HL-60/S4 treated with phorbol 12-myristate 13-acetate at 8.2 ng/mL for 4 days and 3 days (cell line): Measurements from ENCODE around the gene SPHK1.

ENCODE experiments used
- in situ Hi-C: fragments of 300-500 bp; cut with MboI; formaldehyde crosslinking; loops from 2 replicates; pipeline ENCODE4 v1.15.0; 2022; ENCODE audit warnings: low sequenced_read_pairs

SPHK1 gene

DNA sequence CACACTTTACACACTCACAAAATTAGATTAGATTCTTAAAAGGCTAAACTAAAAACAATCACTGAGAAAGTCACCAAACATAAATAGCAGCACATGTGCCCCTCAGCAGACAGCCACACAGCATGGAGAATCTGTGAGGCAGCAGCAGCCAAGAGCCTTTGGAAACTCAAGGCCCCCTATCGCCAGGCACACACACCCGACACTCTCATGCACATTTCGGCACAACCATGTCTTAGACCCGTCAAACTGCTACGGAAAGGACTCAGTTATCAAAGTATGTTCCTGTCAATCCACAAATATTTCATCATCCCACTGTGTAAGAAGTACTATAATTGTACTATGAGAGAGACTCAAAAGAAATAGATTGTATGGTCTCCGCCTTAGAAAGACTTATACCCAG, 47.6 kb downstream of the SPHK1 start:
- in situ Hi-C loops = no loop called here

DNA sequence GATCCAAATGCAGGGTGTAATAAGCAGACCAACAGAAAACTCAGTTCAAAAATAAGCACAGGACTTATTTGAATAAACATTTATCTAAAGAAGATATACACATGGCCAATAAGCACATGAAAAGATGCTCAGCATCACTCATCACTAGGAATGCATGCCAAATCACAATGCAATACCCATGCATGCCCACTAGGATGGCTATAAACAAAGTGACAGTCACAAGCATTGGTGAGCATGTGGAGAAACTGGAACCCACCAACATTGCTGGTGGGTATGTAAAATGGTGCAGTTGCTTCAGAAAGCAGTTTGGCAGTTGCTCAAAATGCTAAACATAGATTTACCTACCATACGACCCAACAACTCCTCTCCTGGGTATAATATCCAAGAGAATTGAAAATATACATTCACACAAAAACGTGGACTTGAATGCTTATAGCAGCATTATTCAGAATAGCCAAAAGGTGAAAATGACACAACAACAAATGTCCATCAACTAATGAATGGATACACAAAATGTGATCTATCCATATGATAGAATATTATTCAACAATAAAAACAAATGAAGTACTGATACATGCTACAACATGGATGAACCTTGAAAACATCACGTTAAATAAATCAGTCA, 48.4 kb downstream of the SPHK1 start:
- in situ Hi-C loops = no loop called here

DNA sequence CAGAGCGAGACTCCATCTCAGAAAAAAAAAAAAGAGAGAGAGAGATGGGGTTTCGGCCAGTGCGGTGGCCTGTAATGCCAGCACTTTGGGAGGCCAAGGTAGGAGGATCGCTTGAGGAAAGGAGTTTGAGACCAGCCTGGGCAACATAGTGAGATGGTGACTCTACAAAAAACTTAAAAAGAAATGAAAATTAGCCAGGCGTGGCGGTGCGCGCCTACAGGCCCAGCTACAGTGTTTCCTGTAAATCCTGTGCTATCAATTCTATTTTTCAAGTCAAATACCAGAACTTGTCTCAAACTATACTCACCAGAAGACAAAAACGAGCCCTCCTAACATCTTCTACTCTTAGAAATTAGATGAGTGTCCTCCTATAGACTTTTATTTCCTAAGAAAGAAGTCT, 49.3 kb downstream of the SPHK1 start:
- in situ Hi-C loops = no loop called here

DNA sequence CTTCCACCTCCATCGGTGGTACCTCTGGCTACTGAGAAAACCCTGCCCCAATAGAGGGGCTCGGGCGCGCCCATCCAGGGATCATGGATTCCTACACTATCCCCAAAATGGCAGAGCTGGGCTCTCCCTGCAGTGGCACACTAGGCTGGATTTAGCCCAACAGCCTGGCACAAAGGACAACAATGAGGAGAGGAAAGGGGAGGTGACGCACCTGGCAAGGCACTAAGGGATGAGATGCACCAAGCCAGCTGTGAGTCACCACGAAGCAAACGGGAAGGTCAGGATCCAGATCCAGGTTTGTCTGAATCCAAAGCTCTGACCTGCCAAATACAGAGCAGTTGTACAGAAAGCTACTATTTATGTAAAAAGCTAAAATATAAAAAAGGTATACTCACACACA, 50.5 kb downstream of the SPHK1 start:
- in situ Hi-C loops = no loop called here

DNA sequence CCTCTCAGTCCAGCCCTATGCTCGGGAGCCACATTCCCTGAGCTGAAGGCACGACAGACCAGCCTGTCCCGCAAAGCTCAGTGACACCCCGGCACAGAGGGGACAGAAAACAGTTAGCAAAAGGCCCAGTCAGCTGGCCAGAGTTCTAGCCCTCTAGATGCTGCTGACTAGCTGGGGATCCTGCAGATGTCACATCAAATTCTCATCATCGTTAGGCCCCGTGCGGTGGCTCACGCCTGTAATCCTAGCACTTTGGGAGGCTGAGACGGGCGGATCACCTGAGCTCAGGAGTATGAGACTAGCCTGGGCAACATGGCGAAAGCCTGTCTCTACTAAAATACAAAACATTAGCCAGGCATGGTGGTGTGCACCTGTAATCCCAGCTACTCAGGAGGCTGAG, 51.3 kb downstream of the SPHK1 start:
- in situ Hi-C loops = no loop called here
